IMR-90 (cell line): ENCODE measurements around the gene CAMK2B. TPM values are rescaled to one million over a fixed set of nuclear protein-coding genes. Genes with fewer than 3 reads are reported as not detected.

Experiments used
- ATAC-seq: fragments of 200-7000 bp; cut with Tn5 transposase; 2 replicates; pipeline ENCODE4 v1.9.1; 2020; ENCODE audit warnings: low read depth, mild to moderate bottlenecking, moderate library complexity
- BruUV-seq: library from RNA; stranded (reverse); fragments of 400-500 nt; replicated peaks from 2 replicates; lab custom pipeline; 2021; lab: Mats Ljungman, UMichigan
- CTCF ChIA-PET: fragments of 300-600 bp; formaldehyde crosslinking; extraction: SDS; loops from one replicate; lab custom pipeline; 2021; ENCODE audit warnings: antibody characterized with exemption; lab: Yijun Ruan, JAX
- POLR2A ChIA-PET: fragments of 300-600 bp; sonication (Branson Sonifier 250); formaldehyde crosslinking; loops from one replicate; lab custom pipeline; 2022; ENCODE audit warnings: antibody characterized with exemption; ENCODE audit not compliant: unreplicated experiment; lab: Charles Lee
- DNase-seq: peaks from one replicate; pipeline ENCODE4 v3.0.0; 2013
- H2AFZ ChIP-seq: replicated peaks from 2 replicates; pipeline ENCODE3; 2013; ENCODE audit warnings: low read length, mild to moderate bottlenecking; ENCODE audit not compliant: poor library complexity
- H2AK5ac ChIP-seq: 2 replicates; pipeline ENCODE4 v1.6.1; 2013; ENCODE audit warnings: low read depth, low read length, inconsistent platforms
- H2AK9ac ChIP-seq: replicated peaks from 2 replicates; pipeline ENCODE3; 2013; ENCODE audit warnings: mild to moderate bottlenecking, low read depth, low read length, moderate library complexity; ENCODE audit not compliant: poor library complexity
- H2BK120ac ChIP-seq: 2 replicates; pipeline ENCODE4 v1.6.1; 2013; ENCODE audit warnings: low read depth, low read length, inconsistent platforms
- H2BK15ac ChIP-seq: 3 replicates; pipeline ENCODE4 v1.6.1; 2013; ENCODE audit warnings: low read depth, low read length, inconsistent platforms
- H2BK20ac ChIP-seq: 2 replicates; pipeline ENCODE4 v1.6.1; 2013; ENCODE audit warnings: low read depth, mild to moderate bottlenecking, inconsistent platforms, low read length, moderate library complexity
- H2BK5ac ChIP-seq: 2 replicates; pipeline ENCODE4 v1.6.1; 2013; ENCODE audit warnings: mild to moderate bottlenecking, low read depth, low read length, inconsistent platforms; ENCODE audit not compliant: poor library complexity, severe bottlenecking
- H3K14ac ChIP-seq: replicated peaks from 2 replicates; pipeline ENCODE4 v1.6.1; 2013; ENCODE audit warnings: low read depth, low read length, inconsistent platforms
- H3K18ac ChIP-seq: 2 replicates; pipeline ENCODE4 v1.6.1; 2013; ENCODE audit warnings: low read depth, low read length, control low read depth
- H3K23ac ChIP-seq: 2 replicates; pipeline ENCODE4 v1.6.1; 2013; ENCODE audit warnings: low read depth, low read length, inconsistent platforms
- H3K27ac ChIP-seq: 2 replicates; pipeline ENCODE4 v1.5.1; 2013; ENCODE audit warnings: mild to moderate bottlenecking, control low read depth, low read length; ENCODE audit not compliant: insufficient read depth
- H3K27me3 ChIP-seq: 2 replicates; pipeline ENCODE4 v1.6.1; 2013; ENCODE audit warnings: low read length; ENCODE audit not compliant: control insufficient read depth, insufficient read depth
- H3K36me3 ChIP-seq: 2 replicates; pipeline ENCODE4 v1.6.1; 2013; ENCODE audit warnings: low read length, mixed read lengths; ENCODE audit not compliant: control insufficient read depth, insufficient read depth
- H3K4ac ChIP-seq: 2 replicates; pipeline ENCODE4 v1.6.1; 2013; ENCODE audit warnings: low read depth, low read length, inconsistent platforms
- H3K4me1 ChIP-seq: 2 replicates; pipeline ENCODE4 v1.6.1; 2013; ENCODE audit warnings: low read length, mixed read lengths; ENCODE audit not compliant: control insufficient read depth, insufficient read depth
- H3K4me2 ChIP-seq: 2 replicates; pipeline ENCODE4 v1.6.1; 2013; ENCODE audit warnings: low read depth, mild to moderate bottlenecking, control low read depth, low read length, moderate library complexity
- H3K4me3 ChIP-seq: 2 replicates; pipeline ENCODE4 v1.5.1; 2013; ENCODE audit warnings: low read depth, mild to moderate bottlenecking, control low read depth, low read length, moderate library complexity; ENCODE audit not compliant: insufficient read depth
- H3K56ac ChIP-seq: 2 replicates; pipeline ENCODE4 v1.6.1; 2013; ENCODE audit warnings: low read length, inconsistent platforms; ENCODE audit not compliant: insufficient read depth; ENCODE audit errors: extremely low read depth
- H3K79me1 ChIP-seq, 2 experiments: 2 replicates each; pipeline ENCODE4 v1.6.1; 2013; ENCODE audit warnings: low read length in 2 of 2, inconsistent platforms in 1 of 2, low read depth in 1 of 2
- H3K9ac ChIP-seq: 2 replicates; pipeline ENCODE4 v1.6.1; 2013; ENCODE audit warnings: low read depth, low read length, control low read depth
- H3K9me1 ChIP-seq: 2 replicates; pipeline ENCODE4 v1.6.1; 2013; ENCODE audit warnings: low read length, inconsistent platforms; ENCODE audit not compliant: insufficient read depth
- H3K9me3 ChIP-seq: 2 replicates; pipeline ENCODE4 v1.6.1; 2013; ENCODE audit warnings: low read length; ENCODE audit not compliant: control insufficient read depth, insufficient read depth
- H4K20me1 ChIP-seq: 2 replicates; pipeline ENCODE4 v1.6.1; 2013; ENCODE audit warnings: low read length, inconsistent platforms; ENCODE audit not compliant: insufficient read depth
- H4K5ac ChIP-seq: 2 replicates; pipeline ENCODE4 v1.6.1; 2013; ENCODE audit warnings: mild to moderate bottlenecking, low read depth, low read length, control low read depth
- H4K8ac ChIP-seq, 2 experiments: 2 replicates each; pipeline ENCODE4 v1.6.1; 2013; ENCODE audit warnings: low read depth in 2 of 2, low read length in 2 of 2, control low read depth in 1 of 2, inconsistent platforms in 1 of 2
- H4K91ac ChIP-seq: 2 replicates; pipeline ENCODE4 v1.6.1; 2013; ENCODE audit warnings: low read depth, low read length, inconsistent platforms; ENCODE audit not compliant: insufficient read depth
- BHLHE40 ChIP-seq: fragments of 150-350 bp; IDR thresholded peaks from 2 replicates; pipeline ENCODE4 v1.6.1; 2016; ENCODE audit warnings: mild to moderate bottlenecking, low read depth, low read length
- CEBPB ChIP-seq: IDR thresholded peaks from 2 replicates; pipeline ENCODE4 v1.6.1; 2012; ENCODE audit warnings: low read depth, low read length, improper control_type of control experiment
- CHD1 ChIP-seq: IDR thresholded peaks from 2 replicates; pipeline ENCODE4 v1.6.1; 2012; ENCODE audit warnings: low read depth, low read length, improper control_type of control experiment
- MAFK ChIP-seq: IDR thresholded peaks from 2 replicates; pipeline ENCODE4 v1.6.1; 2012; ENCODE audit warnings: low read depth, low read length, improper control_type of control experiment
- MAZ ChIP-seq: IDR thresholded peaks from 2 replicates; pipeline ENCODE4 v1.6.1; 2012; ENCODE audit warnings: low read depth, mild to moderate bottlenecking, low read length, improper control_type of control experiment, moderate library complexity, borderline replicate concordance
- RAD21 ChIP-seq: IDR thresholded peaks from 2 replicates; pipeline ENCODE4 v1.6.1; 2012; ENCODE audit warnings: low read length, improper control_type of control experiment
- RCOR1 ChIP-seq: IDR thresholded peaks from 2 replicates; pipeline ENCODE4 v1.6.1; 2012; ENCODE audit warnings: mild to moderate bottlenecking, low read length, improper control_type of control experiment; ENCODE audit not compliant: insufficient replicate concordance
- SMC3 ChIP-seq: fragments of 150-350 bp; IDR thresholded peaks from 2 replicates; pipeline ENCODE4 v1.6.1; 2016; ENCODE audit warnings: low read depth, mild to moderate bottlenecking, antibody characterized with exemption, low read length, moderate library complexity
- WGBS, 2 experiments: methylation state at CpG; one replicate each; pipeline versions ENCODE4 v1.1.5 to v1.1.7; 2013; ENCODE audit warnings: missing lambda C conversion rate in 2 of 2; ENCODE audit not compliant: insufficient read length in 1 of 2; ENCODE audit errors: extremely low coverage in 2 of 2; 5-methylcytosine and 5-hydroxymethylcytosine counted together
- dilution Hi-C: fragments of 300-500 bp; cut with HindIII; formaldehyde crosslinking; loops from one replicate; pipeline ENCODE4 v1.14.3; 2018; ENCODE audit warnings: low sequenced_read_pairs; ENCODE audit not compliant: unreplicated experiment
- in situ Hi-C: fragments of 300-500 bp; cut with MboI; formaldehyde crosslinking; loops from 3 replicates; pipeline ENCODE4 v1.14.3; 2019; ENCODE audit warnings: low sequenced_read_pairs, inconsistent platforms, mixed read lengths
- intact Hi-C: fragments of 100-400 bp; cut with micrococcal nuclease; formaldehyde crosslinking; loops from 2 replicates; pipeline ENCODE4 v1.10.0; 2022
- polyA plus RNA-seq, 3 experiments: library from polyadenylated mRNA; depleted of rRNA; stranded (reverse); fragments of >200 nt; gene quantifications; 2 replicates each; pipeline ENCODE4 v1.2.3, GENCODE V29; 2012; ENCODE audit warnings: low replicate concordance in 1 of 3
- total RNA-seq: library from RNA; depleted of rRNA; stranded (reverse); fragments of >200 nt; gene quantifications from 2 replicates; pipeline ENCODE4 v1.2.3, GENCODE V29; 2012
- TF ChIP-seq, protein P1 (sequence below): conservative IDR thresholded peaks from 2 replicates; pipeline ENCODE4 v1.5.1; 2012; ENCODE audit warnings: mild to moderate bottlenecking, low read depth, low read length, improper control_type of control experiment
- TF ChIP-seq, protein P2 (sequence below): fragments of 150-350 bp; IDR thresholded peaks from 2 replicates; pipeline ENCODE4 v1.6.1; 2017; ENCODE audit warnings: mild to moderate bottlenecking, antibody characterized with exemption, low read length, low read depth

The CAMK2B gene
- total and polyA plus RNA-seq, 2 of the 4 experiments (the other 2 are of a cell fraction): 0.18 to 0.36 TPM

DNA sequence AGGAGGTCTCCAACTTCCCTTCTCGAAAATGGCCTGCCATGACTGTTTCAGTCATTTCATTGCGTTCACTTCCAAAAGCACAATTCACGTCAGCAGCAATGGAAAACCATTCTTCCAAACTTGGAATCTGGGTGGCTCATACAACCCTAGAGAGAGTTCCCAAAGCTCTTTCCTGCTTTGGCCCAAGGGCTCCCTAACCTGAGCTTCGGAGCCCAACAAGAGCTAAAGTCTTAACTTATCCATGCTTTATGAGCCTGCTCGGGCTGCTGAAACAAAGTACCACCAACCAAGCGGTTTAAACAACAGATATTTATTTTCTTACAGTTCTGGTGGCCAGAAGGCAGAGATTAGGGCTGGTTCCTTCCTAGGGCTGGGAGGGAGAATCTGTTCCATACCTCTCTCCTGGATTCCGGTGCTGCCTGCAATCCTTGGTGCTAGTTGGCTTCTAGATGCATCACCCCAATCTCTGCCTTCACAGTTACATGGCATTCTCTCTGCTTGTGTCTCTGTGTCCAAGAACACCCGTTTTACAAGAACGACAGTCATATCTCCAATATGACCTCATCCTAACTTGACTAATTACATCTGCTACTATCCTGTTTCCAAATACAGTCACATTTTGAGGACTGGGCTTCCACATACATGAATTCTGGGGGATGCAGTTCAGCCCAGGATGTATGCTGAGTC is 33.5 kb downstream of the CAMK2B start:
- no peaks in the 10 kb centered on the region for H3K36me3 ChIP-seq
- H4K91ac ChIP-seq: 0 out of 2 replicates have a peak overlapping the region, but pooled peaks have one; percentile 11
- CTCF ChIA-PET: no interaction called here
- H3K14ac ChIP-seq: peak overlapping the region; percentile 46
- H3K4ac ChIP-seq: peak overlapping the region; percentile 30; the same call in 1 of the 2 replicates
- intact Hi-C loops: no loop called here
- no peak overlapping the region; the same call in 1 of the 2 replicates for H4K5ac ChIP-seq
- H2AK5ac ChIP-seq: no peak overlapping the region
- no peaks in the 10 kb centered on the region for H3K79me1 ChIP-seq
- H3K4me1 ChIP-seq: peaks cover 7% of the 10 kb centered on the region; the same call in 1 of the 2 replicates
- TF ChIP-seq SMC3 (no peak), BHLHE40 (no peak), MAZ (no peak), RAD21 (no peak), CHD1 (no peak), RCOR1 (no peak), MAFK (no peak), CEBPB (no peak)
- TF ChIP-seq, protein P1, sequence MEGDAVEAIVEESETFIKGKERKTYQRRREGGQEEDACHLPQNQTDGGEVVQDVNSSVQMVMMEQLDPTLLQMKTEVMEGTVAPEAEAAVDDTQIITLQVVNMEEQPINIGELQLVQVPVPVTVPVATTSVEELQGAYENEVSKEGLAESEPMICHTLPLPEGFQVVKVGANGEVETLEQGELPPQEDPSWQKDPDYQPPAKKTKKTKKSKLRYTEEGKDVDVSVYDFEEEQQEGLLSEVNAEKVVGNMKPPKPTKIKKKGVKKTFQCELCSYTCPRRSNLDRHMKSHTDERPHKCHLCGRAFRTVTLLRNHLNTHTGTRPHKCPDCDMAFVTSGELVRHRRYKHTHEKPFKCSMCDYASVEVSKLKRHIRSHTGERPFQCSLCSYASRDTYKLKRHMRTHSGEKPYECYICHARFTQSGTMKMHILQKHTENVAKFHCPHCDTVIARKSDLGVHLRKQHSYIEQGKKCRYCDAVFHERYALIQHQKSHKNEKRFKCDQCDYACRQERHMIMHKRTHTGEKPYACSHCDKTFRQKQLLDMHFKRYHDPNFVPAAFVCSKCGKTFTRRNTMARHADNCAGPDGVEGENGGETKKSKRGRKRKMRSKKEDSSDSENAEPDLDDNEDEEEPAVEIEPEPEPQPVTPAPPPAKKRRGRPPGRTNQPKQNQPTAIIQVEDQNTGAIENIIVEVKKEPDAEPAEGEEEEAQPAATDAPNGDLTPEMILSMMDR: no peak
- TF ChIP-seq, protein P2, sequence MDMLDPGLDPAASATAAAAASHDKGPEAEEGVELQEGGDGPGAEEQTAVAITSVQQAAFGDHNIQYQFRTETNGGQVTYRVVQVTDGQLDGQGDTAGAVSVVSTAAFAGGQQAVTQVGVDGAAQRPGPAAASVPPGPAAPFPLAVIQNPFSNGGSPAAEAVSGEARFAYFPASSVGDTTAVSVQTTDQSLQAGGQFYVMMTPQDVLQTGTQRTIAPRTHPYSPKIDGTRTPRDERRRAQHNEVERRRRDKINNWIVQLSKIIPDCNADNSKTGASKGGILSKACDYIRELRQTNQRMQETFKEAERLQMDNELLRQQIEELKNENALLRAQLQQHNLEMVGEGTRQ: no peak
- ATAC-seq (no peak; the same call in 1 of the 2 replicates), DNase-seq (no peak)
- H3K4me3 ChIP-seq: no peak overlapping the region
- H3K56ac ChIP-seq: no peak overlapping the region
- H3K4me2 ChIP-seq: no peak overlapping the region
- H2AFZ ChIP-seq: peak overlapping the region; percentile 8
- peak overlapping the region; percentile 24; the same call in 1 of the 2 replicates for H2BK20ac ChIP-seq
- peak overlapping the region; percentile 26; the same call in 1 of the 2 replicates for H2BK120ac ChIP-seq
- H3K9me1 ChIP-seq: 0 out of 2 replicates have a peak, but pooled peaks cover 4% of the 10 kb centered on the region
- no peak overlapping the region for H3K9ac ChIP-seq
- H4K20me1 ChIP-seq: no peaks in the 10 kb centered on the region; the same call in 1 of the 2 replicates
- no TSS peak for BruUV-seq
- H2BK15ac ChIP-seq: 0 out of 3 replicates have a peak overlapping the region, but pooled peaks have one; percentile 7
- H4K8ac ChIP-seq: no peak overlapping the region
- dilution Hi-C loops: no loop called here
- in situ Hi-C loops: no loop called here
- no peak overlapping the region for H2BK5ac ChIP-seq
- peak overlapping the region; percentile 18 for H3K18ac ChIP-seq
- H3K27me3 ChIP-seq: peaks cover 39% of the 10 kb centered on the region
- no peak overlapping the region for H3K27ac ChIP-seq
- POLR2A ChIA-PET: no interaction called here
- H3K23ac ChIP-seq: no peak overlapping the region
- no peak overlapping the region for H2AK9ac ChIP-seq
- 26% methylated on average over 3 of the region's 9 CpGs; no CpG with 5 or more reads in 1 of the 2 experiments for WGBS, 2 experiments
- H3K9me3 ChIP-seq: no peaks in the 10 kb centered on the region
